ENCODE measurements around the gene SAFB2.

The SAFB2 gene

GRCh38 chr19:5622465-5623396, at the start of gene SAFB2, which contains the start of gene SAFB:
SAFB2 (minus strand) TSS chr19:5622776; CDS start chr19:5622715, 61 bp downstream.
SAFB (plus strand) TSS chr19:5623083; CDS start chr19:5623206, 123 bp downstream.
- DNase-seq (ENCODE audit: low read depth): peak; percentile 100

- DNase-seq (ENCODE audit: low read depth): no peak
Measured at GRCh38 chr19:5671600-5671999, 49.0 kb upstream of the SAFB2 start.

- no peak for DNase-seq (ENCODE audit: low read depth)
Measured at GRCh38 chr19:5669212-5669611, 46.6 kb upstream of the SAFB2 start.

- no peak for DNase-seq (ENCODE audit: low read depth)
Measured at GRCh38 chr19:5667751-5668271, 45.2 kb upstream of the SAFB2 start.

GRCh38 chr19:5666921-5667610, 44.5 kb upstream of the SAFB2 start:
- no peak for DNase-seq (ENCODE audit: low read depth)

GRCh38 chr19:5665781-5666513, 43.4 kb upstream of the SAFB2 start:
- no peak for DNase-seq (ENCODE audit: low read depth)

DNA sequence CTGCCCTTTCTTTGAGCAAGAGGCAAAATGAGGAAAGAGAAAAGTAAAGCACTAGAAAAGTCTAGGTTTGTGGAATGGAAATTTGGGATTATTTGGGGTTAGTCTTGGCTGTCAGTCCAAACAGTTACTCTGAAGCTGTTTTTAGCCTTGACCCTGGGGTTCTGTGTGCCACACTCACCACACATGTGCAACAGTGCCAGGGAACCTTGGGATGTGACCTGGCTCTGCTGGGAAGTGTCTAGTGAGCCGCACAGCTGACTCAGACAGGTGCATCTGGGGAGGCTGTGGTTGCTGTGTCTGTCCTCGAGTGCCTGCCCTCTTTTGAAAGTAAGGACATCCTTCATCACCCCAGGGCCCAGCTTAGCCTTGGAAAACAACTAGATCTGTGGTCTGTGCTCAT, 41.9 kb upstream of the SAFB2 start:
- no peak for DNase-seq (ENCODE audit: low read depth)

GRCh38 chr19:5663904-5664303, 41.3 kb upstream of the SAFB2 start:
- DNase-seq (ENCODE audit: low read depth): no peak

- no peak for DNase-seq (ENCODE audit: low read depth)
Measured at GRCh38 chr19:5661483-5661882, 38.9 kb upstream of the SAFB2 start.

DNA sequence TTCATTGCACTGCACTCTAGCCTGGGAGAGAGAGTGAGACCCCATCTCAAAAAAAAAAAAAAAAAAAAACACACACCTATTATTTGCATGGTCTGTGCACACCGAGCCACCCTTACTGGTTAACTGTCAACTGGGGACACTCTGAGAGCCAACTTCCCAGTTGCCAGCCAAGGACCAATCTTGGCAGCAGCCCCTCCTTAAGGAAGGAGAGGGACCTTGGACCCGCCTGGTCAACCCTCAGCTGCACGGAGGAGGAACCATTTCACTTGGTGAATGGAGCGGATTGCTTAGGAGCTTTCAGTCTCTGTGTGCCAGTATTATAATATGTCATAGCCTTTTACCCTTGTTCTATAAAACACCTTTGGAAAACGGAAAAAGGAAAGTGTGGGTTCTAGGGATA, 32.8 kb upstream of the SAFB2 start:
- no peak for DNase-seq (ENCODE audit: low read depth)

DNA sequence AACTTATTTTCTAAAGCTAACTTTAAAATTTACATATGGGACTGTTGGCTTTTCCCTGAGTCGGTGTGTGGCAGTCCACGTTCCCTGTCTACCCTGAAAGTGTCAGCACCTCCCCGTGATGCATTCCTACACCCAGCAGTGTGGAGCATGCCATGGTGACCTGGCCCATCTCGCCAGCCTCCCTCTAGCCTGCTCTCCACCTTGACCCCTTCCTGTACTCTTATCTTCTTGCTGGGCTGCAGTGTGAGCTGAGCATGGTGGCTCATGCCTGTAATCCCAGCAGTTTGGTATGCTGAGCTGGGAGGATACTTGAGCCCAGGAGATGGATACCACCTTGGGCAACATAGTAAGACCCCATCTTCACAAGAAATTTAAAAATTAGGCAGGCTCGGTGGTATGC, 32.4 kb upstream of the SAFB2 start:
- no peak for DNase-seq (ENCODE audit: low read depth)

DNA sequence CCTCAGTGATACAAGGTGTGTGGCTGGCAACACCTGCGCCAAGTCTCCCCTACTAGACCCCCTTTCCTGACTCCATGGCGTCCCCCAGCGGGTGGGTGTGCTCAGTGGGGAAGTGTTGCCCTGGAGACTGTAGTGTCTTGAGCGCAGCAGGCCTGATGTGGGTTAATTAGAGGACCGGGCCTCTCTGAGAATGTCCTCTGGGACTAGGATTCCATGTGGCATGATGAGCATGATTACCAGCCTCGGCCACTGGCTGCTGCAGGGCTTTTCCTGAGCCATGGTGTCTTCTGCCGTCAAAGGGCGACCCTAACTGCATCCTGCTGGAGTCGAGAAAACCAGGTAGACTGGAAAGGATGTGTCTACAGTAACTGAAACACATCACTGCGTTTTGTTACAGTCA, 29.7 kb upstream of the SAFB2 start:
- no peak for DNase-seq (ENCODE audit: low read depth)

- DNase-seq (ENCODE audit: low read depth): no peak
Measured at GRCh38 chr19:5651361-5651760, 28.8 kb upstream of the SAFB2 start.

DNA sequence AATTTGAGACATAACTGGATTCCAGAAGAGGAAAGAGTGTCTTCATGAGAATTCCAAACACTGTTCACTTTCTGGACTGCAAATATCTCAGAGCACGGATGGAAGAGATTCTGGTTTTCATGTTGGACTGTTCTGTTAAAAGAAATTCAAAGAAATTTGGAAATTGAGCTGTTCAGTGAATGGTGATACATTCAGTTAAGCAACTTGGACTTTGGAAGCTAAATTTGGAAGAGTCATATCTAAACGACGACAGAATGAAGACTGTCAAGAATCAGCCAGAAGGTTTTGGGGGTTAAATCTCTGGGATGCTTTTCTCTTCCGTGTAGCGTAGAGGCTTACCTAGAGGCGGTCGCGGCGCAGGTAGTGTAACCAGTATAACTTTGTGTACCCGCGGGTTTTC, 25.9 kb upstream of the SAFB2 start:
- no peak for DNase-seq (ENCODE audit: low read depth)

GRCh38 chr19:5646703-5647102, 24.1 kb upstream of the SAFB2 start:
- no peak for DNase-seq (ENCODE audit: low read depth)

GRCh38 chr19:5645409-5645808, 22.8 kb upstream of the SAFB2 start:
- DNase-seq (ENCODE audit: low read depth): no peak

DNA sequence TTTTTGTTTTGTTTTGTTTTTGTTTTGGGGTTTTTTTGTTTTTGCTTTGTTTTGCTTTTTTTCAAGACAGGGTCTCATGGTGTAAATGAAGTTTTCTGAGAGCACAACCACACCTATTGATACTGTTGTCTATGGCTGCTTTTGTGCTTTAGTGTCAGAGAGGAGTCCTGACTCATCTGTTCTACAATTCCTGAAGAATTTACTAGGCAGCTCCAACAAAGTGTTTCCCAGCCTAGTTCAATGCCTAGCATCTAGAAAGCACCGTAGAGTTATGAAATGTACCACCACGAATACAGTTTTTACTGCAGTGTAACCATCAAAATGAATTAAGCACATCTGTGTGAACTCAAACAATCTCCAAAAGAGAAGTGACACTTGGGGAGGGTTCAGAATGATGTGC, 21.5 kb upstream of the SAFB2 start:
- DNase-seq (ENCODE audit: low read depth): no peak

GRCh38 chr19:5643060-5643459, 20.5 kb upstream of the SAFB2 start:
- no peak for DNase-seq (ENCODE audit: low read depth)

- no peak for DNase-seq (ENCODE audit: low read depth)
Measured at GRCh38 chr19:5642204-5642603, 19.6 kb upstream of the SAFB2 start.

DNA sequence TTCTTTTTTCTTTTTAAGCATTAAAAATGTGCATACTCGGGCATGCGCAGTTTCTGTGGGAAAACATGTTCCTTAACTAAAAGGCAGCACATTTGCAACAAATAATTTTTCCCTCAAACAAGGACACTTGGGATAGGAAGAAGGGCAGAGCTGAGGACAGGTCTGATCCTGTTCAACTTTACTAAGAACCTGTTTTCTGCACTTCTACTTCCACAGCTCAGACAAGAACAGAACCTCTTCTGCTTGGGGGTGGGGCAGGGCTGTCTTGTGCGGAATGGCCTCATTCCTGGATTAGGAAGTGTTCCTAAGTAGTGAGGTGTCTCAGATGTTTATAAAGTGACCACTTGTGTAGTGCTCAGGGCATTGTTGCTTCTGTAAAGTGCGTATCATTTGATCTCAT, 18.6 kb upstream of the SAFB2 start:
- DNase-seq (ENCODE audit: low read depth): no peak

DNA sequence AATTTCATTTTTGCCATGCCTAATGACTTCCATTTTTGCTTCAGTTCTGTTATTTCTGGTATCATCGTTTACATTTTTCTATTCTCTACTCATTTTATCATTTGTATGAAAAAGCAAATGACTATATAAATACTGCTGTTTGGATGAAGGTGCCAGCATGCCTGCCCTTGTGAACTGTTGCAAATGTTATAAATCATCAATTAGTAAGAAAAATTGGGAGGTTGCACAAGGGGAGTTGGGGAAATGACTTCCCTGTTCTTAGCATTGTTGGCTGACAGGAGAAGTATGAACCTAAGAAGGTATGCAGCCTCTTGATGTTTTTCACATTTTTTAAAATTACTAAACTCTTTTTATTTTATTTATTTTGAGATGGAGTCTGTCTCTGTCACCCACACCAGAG, 15.4 kb upstream of the SAFB2 start:
- DNase-seq (ENCODE audit: low read depth): no peak

DNA sequence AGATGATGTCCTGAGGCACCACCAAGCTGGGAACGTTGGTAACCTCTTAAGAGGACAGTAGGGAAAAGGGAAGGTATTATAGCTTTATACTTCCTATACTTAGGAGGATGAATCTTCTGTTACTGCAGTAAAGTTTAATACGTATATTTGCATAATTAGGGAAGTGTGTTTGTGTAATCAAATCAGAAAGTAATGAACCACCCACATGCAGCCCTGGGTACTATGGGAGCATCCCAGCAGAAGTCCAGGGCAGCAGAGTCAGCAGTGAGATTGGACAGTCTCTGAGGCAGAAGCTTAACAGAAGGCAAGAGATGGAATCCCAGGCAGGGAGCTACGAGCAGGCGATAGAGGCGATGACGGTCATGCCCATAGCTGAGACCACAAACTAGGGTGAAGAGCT, 12.9 kb upstream of the SAFB2 start:
- no peak for DNase-seq (ENCODE audit: low read depth)
